ENCODE data around the gene MYO1B. TPM values are rescaled to one million over a fixed set of nuclear protein-coding genes. Genes with fewer than 3 reads are reported as not detected.

MYO1B gene
- total and polyA plus RNA-seq, 5 donors from 2014 or later, result not detected

GRCh38 chr2:191347881-191348280 lies 102.7 kb downstream of the MYO1B start:
- ATAC-seq (ENCODE audit: low read depth in 2 of 2) (no peak), DNase-seq (no peak)
- Histone ChIP-seq H3K27me3 (ENCODE audit: control insufficient read depth, insufficient read depth, low read length) (peaks cover 1% of the 10 kb centered on the region), H3K4me3 (ENCODE audit: low read depth, low read length) (no peak overlapping the region), H3K36me3 (ENCODE audit: control insufficient read depth, insufficient read depth, low read length) (no peaks in the 10 kb centered on the region), H3K9me3 (ENCODE audit: control insufficient read depth in 2 of 2, low read length in 2 of 2) (no peaks in the 10 kb centered on the region), H3K4me1 (ENCODE audit: control insufficient read depth, insufficient read depth, low read length, poor library complexity, severe bottlenecking) (no peaks in the 10 kb centered on the region), H3K27ac (ENCODE audit: insufficient read depth, low read length, poor library complexity, severe bottlenecking) (no peak overlapping the region)
- Mint-ChIP-seq H3K27me3 (peaks cover 4% of the 10 kb centered on the region), H3K9me3 (peaks cover 0 to 3% (median 0%) of the 10 kb centered on the region in 7 donors), H3K27ac (no peak overlapping the region), H3K4me1 (no peaks in the 10 kb centered on the region), H3K36me3 (no peaks in the 10 kb centered on the region), H3K4me3 (no peak overlapping the region)

GRCh38 chr2:191349990-191350389 lies 104.8 kb downstream of the MYO1B start:
- Mint-ChIP-seq H3K9me3 (peaks cover 0 to 3% (median 0%) of the 10 kb centered on the region in 7 donors), H3K27ac (no peak overlapping the region), H3K4me1 (no peaks in the 10 kb centered on the region), H3K4me3 (no peak overlapping the region), H3K36me3 (no peaks in the 10 kb centered on the region), H3K27me3 (peaks cover 7% of the 10 kb centered on the region)
- Histone ChIP-seq H3K27ac (ENCODE audit: insufficient read depth, low read length, poor library complexity, severe bottlenecking) (no peak overlapping the region), H3K9me3 (ENCODE audit: control insufficient read depth in 2 of 2, low read length in 2 of 2) (no peaks in the 10 kb centered on the region), H3K4me1 (ENCODE audit: control insufficient read depth, insufficient read depth, low read length, poor library complexity, severe bottlenecking) (no peaks in the 10 kb centered on the region), H3K36me3 (ENCODE audit: control insufficient read depth, insufficient read depth, low read length) (no peaks in the 10 kb centered on the region), H3K4me3 (ENCODE audit: low read depth, low read length) (no peak overlapping the region), H3K27me3 (ENCODE audit: control insufficient read depth, insufficient read depth, low read length) (peaks cover 1% of the 10 kb centered on the region)
- ATAC-seq (ENCODE audit: low read depth in 2 of 2), result no peak
- no peak for DNase-seq

GRCh38 chr2:191350826-191351225 lies 105.6 kb downstream of the MYO1B start:
- Histone ChIP-seq H3K4me3 (ENCODE audit: low read depth, low read length) (no peak overlapping the region), H3K9me3 (ENCODE audit: control insufficient read depth in 2 of 2, low read length in 2 of 2) (no peaks in the 10 kb centered on the region), H3K4me1 (ENCODE audit: control insufficient read depth, insufficient read depth, low read length, poor library complexity, severe bottlenecking) (no peaks in the 10 kb centered on the region), H3K27me3 (ENCODE audit: control insufficient read depth, insufficient read depth, low read length) (peaks cover 1% of the 10 kb centered on the region), H3K36me3 (ENCODE audit: control insufficient read depth, insufficient read depth, low read length) (no peaks in the 10 kb centered on the region), H3K27ac (ENCODE audit: insufficient read depth, low read length, poor library complexity, severe bottlenecking) (no peak overlapping the region)
- ATAC-seq (ENCODE audit: low read depth in 2 of 2), result no peak
- no peaks in the 10 kb centered on the region for H3K36me3 Mint-ChIP-seq
- H3K4me3 Mint-ChIP-seq, result no peak overlapping the region
- H3K27ac Mint-ChIP-seq, result no peak overlapping the region
- peaks cover 7% of the 10 kb centered on the region for H3K27me3 Mint-ChIP-seq
- DNase-seq, result no peak
- no peaks in the 10 kb centered on the region for H3K4me1 Mint-ChIP-seq
- H3K9me3 Mint-ChIP-seq, result peaks cover 0 to 2% (median 0%) of the 10 kb centered on the region in 7 donors

DNA sequence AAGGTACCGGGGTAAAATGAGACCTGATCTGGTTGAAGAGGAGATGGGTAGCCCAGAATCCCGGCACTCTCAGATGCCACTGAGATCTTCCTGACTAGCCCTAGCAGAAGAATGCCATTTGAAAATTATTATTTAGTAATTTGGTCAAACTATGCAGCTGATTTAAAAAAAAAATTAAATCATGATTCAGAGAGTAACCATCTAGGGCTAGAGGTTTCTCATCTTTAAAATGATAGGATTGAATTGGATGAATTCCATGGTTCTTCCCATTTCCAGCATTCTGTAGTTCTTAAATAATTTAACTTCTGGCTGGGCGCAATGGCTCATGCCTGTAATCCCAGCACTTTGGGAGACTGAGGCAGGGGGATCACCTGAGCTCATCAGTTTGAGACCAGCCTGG lies 106.1 kb downstream of the MYO1B start:
- DNase-seq (no peak), ATAC-seq (ENCODE audit: low read depth in 2 of 2) (no peak)
- Mint-ChIP-seq H3K27ac (no peak overlapping the region), H3K4me1 (no peaks in the 10 kb centered on the region), H3K27me3 (peaks cover 7% of the 10 kb centered on the region), H3K36me3 (no peaks in the 10 kb centered on the region), H3K4me3 (no peak overlapping the region), H3K9me3 (peaks cover 0 to 2% (median 0%) of the 10 kb centered on the region in 7 donors)
- Histone ChIP-seq H3K27me3 (ENCODE audit: control insufficient read depth, insufficient read depth, low read length) (peaks cover 1% of the 10 kb centered on the region), H3K4me1 (ENCODE audit: control insufficient read depth, insufficient read depth, low read length, poor library complexity, severe bottlenecking) (no peaks in the 10 kb centered on the region), H3K9me3 (ENCODE audit: control insufficient read depth in 2 of 2, low read length in 2 of 2) (no peaks in the 10 kb centered on the region), H3K36me3 (ENCODE audit: control insufficient read depth, insufficient read depth, low read length) (no peaks in the 10 kb centered on the region), H3K4me3 (ENCODE audit: low read depth, low read length) (no peak overlapping the region), H3K27ac (ENCODE audit: insufficient read depth, low read length, poor library complexity, severe bottlenecking) (no peak overlapping the region)

- H3K27ac ChIP-seq (ENCODE audit: insufficient read depth, low read length, poor library complexity, severe bottlenecking), result no peak overlapping the region
- no peak overlapping the region for H3K4me3 Mint-ChIP-seq
- no peak for ATAC-seq (ENCODE audit: low read depth in 2 of 2)
- H3K4me1 Mint-ChIP-seq, result no peaks in the 10 kb centered on the region
- no peaks in the 10 kb centered on the region for H3K4me1 ChIP-seq (ENCODE audit: control insufficient read depth, insufficient read depth, low read length, poor library complexity, severe bottlenecking)
- H3K9me3 Mint-ChIP-seq, result peaks cover 0 to 2% (median 0%) of the 10 kb centered on the region in 7 donors
- DNase-seq, result no peak
- no peaks in the 10 kb centered on the region for H3K36me3 Mint-ChIP-seq
- H3K4me3 ChIP-seq (ENCODE audit: low read depth, low read length), result no peak overlapping the region
- H3K9me3 ChIP-seq (ENCODE audit: control insufficient read depth in 2 of 2, low read length in 2 of 2), result no peaks in the 10 kb centered on the region
- peaks cover 1% of the 10 kb centered on the region for H3K27me3 ChIP-seq (ENCODE audit: control insufficient read depth, insufficient read depth, low read length)
- H3K27me3 Mint-ChIP-seq, result peaks cover 7% of the 10 kb centered on the region
- H3K36me3 ChIP-seq (ENCODE audit: control insufficient read depth, insufficient read depth, low read length), result no peaks in the 10 kb centered on the region
- no peak overlapping the region for H3K27ac Mint-ChIP-seq
These were observed 106.7 kb downstream of the MYO1B start for GRCh38 chr2:191351921-191352320.

DNA sequence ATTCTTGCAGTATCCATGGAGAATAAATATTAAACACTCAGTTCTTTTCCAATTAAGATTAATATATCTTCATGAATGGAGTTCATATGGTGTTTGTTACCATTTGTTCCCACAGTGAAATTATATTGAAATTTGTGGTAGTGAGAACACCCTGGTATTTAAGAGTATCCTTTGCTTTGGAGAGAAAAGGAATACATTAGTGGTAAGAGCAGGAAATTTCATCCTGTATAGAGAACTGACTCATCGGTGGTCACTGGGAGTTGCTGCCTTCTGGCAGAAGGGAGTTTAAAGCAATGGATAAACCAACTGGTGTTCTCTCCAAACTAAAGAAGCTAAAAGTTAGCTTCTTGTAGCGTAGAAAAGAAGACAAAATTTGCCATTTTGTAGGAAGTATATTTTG lies 107.3 kb downstream of the MYO1B start:
- Histone ChIP-seq H3K9me3 (ENCODE audit: control insufficient read depth in 2 of 2, low read length in 2 of 2) (no peaks in the 10 kb centered on the region), H3K4me3 (ENCODE audit: low read depth, low read length) (no peak overlapping the region), H3K27me3 (ENCODE audit: control insufficient read depth, insufficient read depth, low read length) (peaks cover 1% of the 10 kb centered on the region), H3K36me3 (ENCODE audit: control insufficient read depth, insufficient read depth, low read length) (no peaks in the 10 kb centered on the region), H3K4me1 (ENCODE audit: control insufficient read depth, insufficient read depth, low read length, poor library complexity, severe bottlenecking) (no peaks in the 10 kb centered on the region), H3K27ac (ENCODE audit: insufficient read depth, low read length, poor library complexity, severe bottlenecking) (no peak overlapping the region)
- no peak overlapping the region for H3K27ac Mint-ChIP-seq
- H3K9me3 Mint-ChIP-seq, result peaks cover 0 to 2% (median 0%) of the 10 kb centered on the region in 7 donors
- ATAC-seq (ENCODE audit: low read depth in 2 of 2), result no peak
- no peaks in the 10 kb centered on the region for H3K36me3 Mint-ChIP-seq
- H3K4me1 Mint-ChIP-seq, result no peaks in the 10 kb centered on the region
- no peak overlapping the region for H3K4me3 Mint-ChIP-seq
- H3K27me3 Mint-ChIP-seq, result peaks cover 7% of the 10 kb centered on the region
- no peak for DNase-seq

- Mint-ChIP-seq H3K4me3 (no peak overlapping the region), H3K9me3 (no peaks in the 10 kb centered on the region), H3K27ac (no peak overlapping the region), H3K27me3 (peaks cover 10% of the 10 kb centered on the region), H3K36me3 (no peaks in the 10 kb centered on the region), H3K4me1 (no peaks in the 10 kb centered on the region)
- no peak for DNase-seq
- no peak overlapping the region for H3K27ac ChIP-seq (ENCODE audit: insufficient read depth, low read length, poor library complexity, severe bottlenecking)
- no peaks in the 10 kb centered on the region for H3K9me3 ChIP-seq (ENCODE audit: control insufficient read depth in 2 of 2, low read length in 2 of 2)
- ATAC-seq (ENCODE audit: low read depth in 2 of 2), result no peak
- peaks cover 1% of the 10 kb centered on the region for H3K27me3 ChIP-seq (ENCODE audit: control insufficient read depth, insufficient read depth, low read length)
- no peak overlapping the region for H3K4me3 ChIP-seq (ENCODE audit: low read depth, low read length)
- no peaks in the 10 kb centered on the region for H3K4me1 ChIP-seq (ENCODE audit: control insufficient read depth, insufficient read depth, low read length, poor library complexity, severe bottlenecking)
- no peaks in the 10 kb centered on the region for H3K36me3 ChIP-seq (ENCODE audit: control insufficient read depth, insufficient read depth, low read length)
These were observed 110.1 kb downstream of the MYO1B start for GRCh38 chr2:191355170-191355758.

GRCh38 chr2:191357678-191358077 lies 112.5 kb downstream of the MYO1B start:
- no peak overlapping the region for H3K27ac Mint-ChIP-seq
- no peaks in the 10 kb centered on the region for H3K36me3 ChIP-seq (ENCODE audit: control insufficient read depth, insufficient read depth, low read length)
- no peak for ATAC-seq (ENCODE audit: low read depth in 2 of 2)
- no peak for DNase-seq
- no peaks in the 10 kb centered on the region for H3K9me3 Mint-ChIP-seq
- no peaks in the 10 kb centered on the region for H3K4me1 ChIP-seq (ENCODE audit: control insufficient read depth, insufficient read depth, low read length, poor library complexity, severe bottlenecking)
- H3K27ac ChIP-seq (ENCODE audit: insufficient read depth, low read length, poor library complexity, severe bottlenecking), result no peak overlapping the region
- no peaks in the 10 kb centered on the region for H3K36me3 Mint-ChIP-seq
- no peaks in the 10 kb centered on the region for H3K27me3 ChIP-seq (ENCODE audit: control insufficient read depth, insufficient read depth, low read length)
- peaks cover 15% of the 10 kb centered on the region for H3K27me3 Mint-ChIP-seq
- H3K4me3 Mint-ChIP-seq, result no peak overlapping the region
- H3K4me1 Mint-ChIP-seq, result no peaks in the 10 kb centered on the region
- H3K4me3 ChIP-seq (ENCODE audit: low read depth, low read length), result no peak overlapping the region
- no peaks in the 10 kb centered on the region for H3K9me3 ChIP-seq (ENCODE audit: control insufficient read depth in 2 of 2, low read length in 2 of 2)

All from CD4-positive, CD25-positive, alpha-beta regulatory T cell (primary cell).